K562 (cell line): ENCODE measurements around the gene STRIP1. TPM values are rescaled to one million over a fixed set of nuclear protein-coding genes. Genes with fewer than 3 reads are reported as not detected.

Source experiments
- ATAC-seq: fragments of 200-7000 bp; cut with Tn5 transposase; 3 replicates; pipeline ENCODE4 v1.9.1; 2020; ENCODE audit warnings: moderate library complexity
- BruUV-seq: library from RNA; stranded (reverse); fragments of 400-500 nt; replicated peaks from 2 replicates; lab custom pipeline; 2021; lab: Mats Ljungman, UMichigan
- CTCF ChIA-PET: fragments of 300-600 bp; formaldehyde crosslinking; extraction: SDS; loops from one replicate; lab custom pipeline; 2021; ENCODE audit warnings: low intra/inter-chr PET ratio; lab: Yijun Ruan, JAX
- POLR2A ChIA-PET: fragments of 300-600, 350-650 bp; sonication (Branson Sonifier 250); formaldehyde crosslinking; extraction: SDS; loops from one replicate; lab custom pipeline; 2021; ENCODE audit warnings: antibody characterized with exemption, inconsistent platforms; lab: Yijun Ruan, JAX
- DNase-seq, 4 experiments: peaks; one replicate each; pipeline versions ENCODE4 v3.0.0 to v3.0.0-alpha.2; 2011 to 2018; ENCODE audit warnings: low spot score in 3 of 4, mixed read lengths in 3 of 4; ENCODE audit errors: extremely low read depth in 1 of 4
- FAIRE-seq: peaks from 2 replicates; lab custom pipeline; 2011; peaks lifted over from hg19 to GRCh38; lab: Jason Lieb, UNC
- H2AFZ ChIP-seq: 2 replicates; pipeline ENCODE4 v1.6.0; 2011; ENCODE audit warnings: low read depth, low read length, control low read depth, inconsistent platforms
- H3K27ac ChIP-seq: fragments of 200-600 bp; 3 replicates; pipeline ENCODE4 v1.8.0; 2011; ENCODE audit warnings: low read depth, mild to moderate bottlenecking, control low read depth, inconsistent platforms, low read length, moderate library complexity, mixed read lengths; ENCODE audit errors: extremely low read depth
- H3K27me3 ChIP-seq, 2 experiments: fragments of 300-600 bp in 1 of 2; 2 replicates in 1 of 2; 3 replicates in 1 of 2; pipeline versions ENCODE4 v1.6.0 to v1.8.0; 2011; ENCODE audit warnings: inconsistent platforms in 2 of 2, low read length in 2 of 2, mild to moderate bottlenecking in 1 of 2, mixed read lengths in 1 of 2, moderate library complexity in 1 of 2; ENCODE audit not compliant: control insufficient read depth in 2 of 2, insufficient read depth in 2 of 2
- H3K36me3 ChIP-seq: fragments of 300-600 bp; 3 replicates; pipeline ENCODE4 v1.8.0; 2011; ENCODE audit warnings: mild to moderate bottlenecking, low read length, inconsistent platforms; ENCODE audit not compliant: control insufficient read depth, insufficient read depth
- H3K4me1 ChIP-seq, 2 experiments: fragments of 200-600 bp in 1 of 2; replicated peaks in 1 of 2; 2 replicates in 1 of 2; 3 replicates in 1 of 2; pipeline versions ENCODE4 v1.5.1 to v1.8.0; 2011; ENCODE audit warnings: inconsistent platforms in 2 of 2, low read length in 2 of 2, mild to moderate bottlenecking in 1 of 2, mixed read lengths in 1 of 2, moderate library complexity in 1 of 2; ENCODE audit not compliant: control insufficient read depth in 2 of 2, insufficient read depth in 2 of 2
- H3K4me2 ChIP-seq: 2 replicates; pipeline ENCODE4 v1.6.1; 2011; ENCODE audit warnings: low read length, control low read depth, inconsistent platforms, mixed read lengths; ENCODE audit not compliant: insufficient read depth
- H3K4me3 ChIP-seq: fragments of 200-600 bp; sonication (generic), shearing (Covaris generic); 2 replicates; pipeline ENCODE4 v1.5.1; 2016; ENCODE audit warnings: control low read depth, inconsistent platforms
- H3K79me2 ChIP-seq: fragments of 200-600 bp; 3 replicates; pipeline ENCODE4 v1.8.0; 2011; ENCODE audit warnings: low read length, inconsistent platforms; ENCODE audit not compliant: control insufficient read depth, insufficient read depth
- H3K9ac ChIP-seq, 2 experiments: 2 replicates each; pipeline versions ENCODE4 v1.6.0 to v1.6.1; 2011; ENCODE audit warnings: low read depth in 2 of 2, low read length in 2 of 2, control low read depth in 1 of 2, inconsistent platforms in 1 of 2, mild to moderate bottlenecking in 1 of 2, mixed read lengths in 1 of 2; ENCODE audit not compliant: insufficient read depth in 1 of 2
- H3K9me1 ChIP-seq: one replicate; pipeline ENCODE4 v1.6.0; 2011; ENCODE audit warnings: inconsistent platforms, mild to moderate bottlenecking, low read length, moderate library complexity; ENCODE audit not compliant: control insufficient read depth, insufficient read depth
- H3K9me3 ChIP-seq: replicated peaks from 2 replicates; pipeline ENCODE4 v1.5.1; 2011; ENCODE audit warnings: low read depth, low read length, inconsistent platforms; ENCODE audit not compliant: control insufficient read depth, insufficient read depth
- H4K20me1 ChIP-seq: replicated peaks from 2 replicates; pipeline ENCODE4 v1.6.1; 2011; ENCODE audit warnings: low read length, inconsistent platforms, mixed read lengths; ENCODE audit not compliant: control insufficient read depth, insufficient read depth
- ARID3B ChIP-seq: fragments of 250-450 bp; sonication (Bioruptor Pico); IDR thresholded peaks from 2 replicates; pipeline ENCODE4 v1.4.0; 2020; ENCODE audit warnings: borderline replicate concordance
- ATF4 ChIP-seq: fragments of 450-650 bp; formaldehyde crosslinking; IDR thresholded peaks from 2 replicates; pipeline ENCODE4 v1.4.0; 2022; ENCODE audit warnings: mild to moderate bottlenecking, moderate library complexity
- HCFC1 ChIP-seq: IDR thresholded peaks from 2 replicates; pipeline ENCODE4 v1.6.1; 2012; ENCODE audit warnings: low read depth, low read length, improper control_type of control experiment
- POLR2G ChIP-seq: fragments of 200-400 bp; formaldehyde crosslinking; IDR thresholded peaks from 2 replicates; pipeline ENCODE4 v1.6.1; 2017; ENCODE audit warnings: low read depth, mild to moderate bottlenecking, antibody characterized with exemption, low read length, moderate library complexity
- TSHZ1 ChIP-seq: fragments of 250-450 bp; sonication (Bioruptor Pico); IDR thresholded peaks from 2 replicates; pipeline ENCODE4 v1.4.0; 2020; ENCODE audit warnings: mild to moderate bottlenecking, moderate library complexity
- ZNF740 ChIP-seq, 3 experiments: fragments of 200-800 bp in 1 of 3; sonication (Bioruptor generic) in 1 of 3; sonication (generic) in 1 of 3; formaldehyde crosslinking in 1 of 3; IDR thresholded peaks; 2 replicates each; pipeline versions ENCODE4 v1.6.1 to v1.8.0; 2016 to 2022; ENCODE audit warnings: mild to moderate bottlenecking in 2 of 3, missing compliant biosample characterization in 2 of 3, missing genetic modification characterization in 2 of 3, missing genetic modification reagents in 1 of 3
- WGBS: fragments of 100-300 bp; shearing (Covaris generic); methylation state at CpG from one replicate; pipeline ENCODE4 v1.1.6; 2016; ENCODE audit warnings: low coverage, mixed read lengths; ENCODE audit not compliant: insufficient coverage; ENCODE audit errors: missing lambda C conversion rate; 5-methylcytosine and 5-hydroxymethylcytosine counted together
- in situ Hi-C: fragments of 300-500 bp; cut with MboI; formaldehyde crosslinking; loops from 4 replicates; pipeline ENCODE4 v1.15.0; 2018; ENCODE audit warnings: inconsistent platforms, mixed read lengths
- intact Hi-C: fragments of 100-400 bp; cut with micrococcal nuclease; formaldehyde crosslinking; loops from 2 replicates; pipeline ENCODE4 v1.14.2; 2022
- polyA plus RNA-seq, 8 experiments: library from polyadenylated mRNA; depleted of rRNA in 4 of 8; stranded (reverse) in 5 of 8; unstranded in 3 of 8; fragments of >200 nt; fragmentation: Nextera tagmentation in 2 of 8; fragmentation: Illumina TruSeq in 1 of 8; extraction: Ambion mirVana in 2 of 8; extraction: Trizol in 1 of 8; gene quantifications; 2 replicates each; pipeline versions ENCODE4 v1.2.1 to v1.2.3, GENCODE V29; 2011 to 2014; ENCODE audit warnings: inconsistent platforms in 1 of 8, missing spikeins in 1 of 8
- total RNA-seq, 7 experiments: library from RNA; depleted of rRNA in 6 of 7; stranded (reverse); fragments of >200 nt in 6 of 7; fragmentation: Illumina TruSeq in 2 of 7; extraction: Trizol in 2 of 7; gene quantifications; 2 replicates each; pipeline versions ENCODE4 v1.2.1 to v1.2.3, GENCODE V29; 2011 to 2021; ENCODE audit warnings: low replicate concordance in 1 of 7

STRIP1 gene
- total and polyA plus RNA-seq, 9 of the 15 experiments (the other 6 are each of a cell fraction or from before 2014, with no cell fraction given): 9.9 to 42.3 (median 32.0) TPM

GRCh38 chr1:110060034-110060661 lies 25.7 kb downstream of the STRIP1 start (continued):
- TF ChIP-seq TSHZ1 (CRISPR knock-in tag): no peak
- TF ChIP-seq ARID3B (CRISPR knock-in tag): no peak
- peak; percentile 50 for TF ChIP-seq HCFC1

- in situ Hi-C loops: no loop called here
- intact Hi-C loops: no loop called here
- FAIRE-seq: no peak
- TF ChIP-seq ZNF740 (CRISPR knock-in tag; IDR thresholded peaks at IDR 0.05) (no peak), ZNF740 (tag; IDR thresholded peaks at IDR 0.05) (no peak), ATF4 (CRISPR knock-in tag) (no peak), POLR2G (peak; percentile 39; the same call in 1 of the 2 replicates)
- Histone ChIP-seq H3K27me3 (no peaks in the 10 kb centered on the region), H3K9me1 (peaks cover 12% of the 10 kb centered on the region), H4K20me1 (peaks cover 26% of the 10 kb centered on the region), H3K4me2 (no peak overlapping the region), H3K9ac (peak overlapping the region in 1 of 2 experiments; percentile 11; a peak in 1 of 4 replicates), H3K4me1 (peaks cover 24 to 33% of the 10 kb centered on the region in 2 experiments), H3K9me3 (no peaks in the 10 kb centered on the region), H2AFZ (no peak overlapping the region), H3K79me2 (no peaks in the 10 kb centered on the region), H3K4me3 (no peak overlapping the region), H3K27ac (no peak overlapping the region), H3K36me3 (peaks cover 28% of the 10 kb centered on the region)
- 76% methylated on average over 6 of the region's 7 CpGs for WGBS
- DNase-seq: no peak
- BruUV-seq: no TSS peak
- ChIA-PET POLR2A (interaction anchor here (0.5 to 2.2 kb wide), 8 partner anchors 10 to 1879 kb away, joined by 3 to 8 read pairs (median 4); partner anchors contain the start of gene STRIP1), CTCF (interaction anchor here (0.6 to 1.2 kb wide), 4 partner anchors 10 to 496 kb away, joined by 3 to 5 read pairs (median 3); no protein-coding TSS in a partner anchor)
- no peak for ATAC-seq
Measured at GRCh38 chr1:110060662-110061060, 26.2 kb downstream of the STRIP1 start.
